GM23338 (cell line): Measurements from ENCODE around the gene POLR2H. TPM values are rescaled to one million over a fixed set of nuclear protein-coding genes. Genes with fewer than 3 reads are reported as not detected.

ENCODE experiments used
- ATAC-seq: fragments of 200-7000 bp; cut with Tn5 transposase; 3 replicates; pipeline ENCODE4 v1.9.1; 2020
- DNase-seq: peaks from one replicate; pipeline ENCODE4 v3.0.0-alpha.2; 2015; ENCODE audit warnings: low spot score
- H2AFZ ChIP-seq: fragments of 200-600 bp; sonication (generic); 2 replicates; pipeline ENCODE4 v1.8.0; 2016; ENCODE audit warnings: antibody characterized with exemption, mild to moderate bottlenecking, moderate library complexity
- H3F3A ChIP-seq: fragments of 200-600 bp; sonication (generic); replicated peaks from 2 replicates; pipeline ENCODE4 v1.8.0; 2017; ENCODE audit warnings: antibody characterized with exemption, mixed run types, low read depth
- H3K27ac ChIP-seq: fragments of 200-600 bp; sonication (generic); 2 replicates; pipeline ENCODE4 v1.6.1; 2016; ENCODE audit warnings: low read depth
- H3K27me3 ChIP-seq: fragments of 200-600 bp; sonication (generic); 2 replicates; pipeline ENCODE4 v1.8.0; 2016; ENCODE audit warnings: mild to moderate bottlenecking, mixed run types, moderate library complexity; ENCODE audit not compliant: insufficient read depth
- H3K36me3 ChIP-seq: fragments of 200-600 bp; sonication (generic); 2 replicates; pipeline ENCODE4 v1.8.0; 2016; ENCODE audit warnings: mild to moderate bottlenecking; ENCODE audit not compliant: insufficient read depth
- H3K4me1 ChIP-seq: fragments of 200-600 bp; sonication (generic); 2 replicates; pipeline ENCODE4 v1.8.0; 2016; ENCODE audit warnings: mild to moderate bottlenecking, moderate library complexity; ENCODE audit not compliant: insufficient read depth
- H3K4me2 ChIP-seq: fragments of 200-600 bp; sonication (generic); 2 replicates; pipeline ENCODE4 v1.7.1; 2017; ENCODE audit warnings: mixed run types
- H3K4me3 ChIP-seq: fragments of 200-600 bp; sonication (generic); 2 replicates; pipeline ENCODE4 v1.6.1; 2016; ENCODE audit warnings: mixed run types
- H3K79me2 ChIP-seq: fragments of 200-600 bp; sonication (generic); replicated peaks from 2 replicates; pipeline ENCODE4 v1.8.0; 2017; ENCODE audit warnings: mild to moderate bottlenecking; ENCODE audit not compliant: insufficient read depth
- H3K9me2 ChIP-seq: fragments of 200-600 bp; sonication (generic); 2 replicates; pipeline ENCODE4 v1.8.0; 2017; ENCODE audit not compliant: insufficient read depth
- H4K20me1 ChIP-seq: fragments of 200-600 bp; sonication (generic); replicated peaks from 2 replicates; pipeline ENCODE4 v1.8.0; 2017; ENCODE audit warnings: mild to moderate bottlenecking; ENCODE audit not compliant: insufficient read depth
- H3K27ac Mint-ChIP-seq: 2 replicates; pipeline ENCODE4 v1.8.0; 2020; ENCODE audit warnings: inconsistent platforms, mild to moderate bottlenecking, moderate library complexity, mixed read lengths
- H3K27me3 Mint-ChIP-seq: 3 replicates; pipeline ENCODE4 v1.8.0; 2022; ENCODE audit warnings: low read depth, mild to moderate bottlenecking, moderate library complexity, mixed read lengths, inconsistent platforms; ENCODE audit not compliant: insufficient read depth, poor library complexity
- H3K36me3 Mint-ChIP-seq: 3 replicates; pipeline ENCODE4 v1.8.0; 2021; ENCODE audit warnings: low read depth, mild to moderate bottlenecking, inconsistent platforms, moderate library complexity, mixed read lengths
- H3K4me1 Mint-ChIP-seq: 3 replicates; pipeline ENCODE4 v1.8.0; 2020; ENCODE audit warnings: mild to moderate bottlenecking, inconsistent platforms, mixed read lengths
- H3K4me3 Mint-ChIP-seq: 3 replicates; pipeline ENCODE4 v1.8.0; 2021; ENCODE audit warnings: moderate library complexity, mild to moderate bottlenecking, inconsistent platforms, mixed read lengths
- H3K9me3 Mint-ChIP-seq: 3 replicates; pipeline ENCODE4 v1.8.0; 2020; ENCODE audit warnings: moderate library complexity, mild to moderate bottlenecking, inconsistent platforms, mixed read lengths
- CREB1 ChIP-seq: fragments of 250-450 bp; sonication (Bioruptor Pico); IDR thresholded peaks from 2 replicates; pipeline ENCODE4 v1.5.0; 2020; ENCODE audit warnings: low read depth, mild to moderate bottlenecking, moderate library complexity
- CTCF ChIP-seq, 2 experiments: fragments of 200-600 bp in 1 of 2; sonication (generic) in 1 of 2; conservative IDR thresholded peaks; 2 replicates each; pipeline versions ENCODE4 v1.5.1 to v1.6.1; 2016 to 2017; ENCODE audit warnings: antibody characterized with exemption in 2 of 2, low read depth in 2 of 2, mild to moderate bottlenecking in 2 of 2, moderate library complexity in 1 of 2
- EZH2phosphoT487 ChIP-seq: fragments of 200-600 bp; sonication (generic); IDR thresholded peaks from one replicate; pipeline ENCODE4 v1.8.1; 2018; ENCODE audit warnings: antibody characterized with exemption; ENCODE audit not compliant: unreplicated experiment
- POLR2AphosphoS5 ChIP-seq: IDR thresholded peaks from 2 replicates; pipeline ENCODE4 v1.6.1; 2016; ENCODE audit warnings: antibody characterized with exemption, low read depth
- REST ChIP-seq: IDR thresholded peaks from one replicate; pipeline ENCODE4 v1.6.1; 2018; ENCODE audit warnings: antibody characterized with exemption; ENCODE audit not compliant: unreplicated experiment
- STAT1 ChIP-seq: IDR thresholded peaks from one replicate; pipeline ENCODE4 v1.6.1; 2016; ENCODE audit warnings: antibody characterized with exemption; ENCODE audit not compliant: unreplicated experiment
- ZNF462 ChIP-seq: fragments of 250-450 bp; sonication (Bioruptor Pico); IDR thresholded peaks from 2 replicates; pipeline ENCODE4 v1.5.0; 2020; ENCODE audit warnings: mild to moderate bottlenecking, moderate library complexity
- polyA plus RNA-seq: library from polyadenylated mRNA; unstranded; fragments of >200 nt; fragmentation: Nextera tagmentation; extraction: Ambion mirVana; gene quantifications from 2 replicates; pipeline ENCODE4 v1.2.1, GENCODE V29; 2016
- total RNA-seq: library from RNA; depleted of rRNA; stranded (reverse); fragments of >200 nt; shearing (Covaris generic); gene quantifications from 2 replicates; pipeline ENCODE4 v1.2.3, GENCODE V29; 2014

Gene POLR2H
- total and polyA plus RNA-seq, 2 experiments from 2014 or later: 190 to 199 TPM

- H3K79me2 ChIP-seq: peaks cover 32% of the 10 kb centered on the region
- peaks cover 3% of the 10 kb centered on the region; the same call in 1 of the 3 replicates for H3K9me3 Mint-ChIP-seq
- no peak for TF ChIP-seq REST
- TF ChIP-seq CTCF (conservative IDR thresholded peaks at IDR 0.05; ENCODE audit: low read depth in 2 of 2): no peak
- no peak for TF ChIP-seq EZH2phosphoT487
- TF ChIP-seq POLR2AphosphoS5: no peak
- TF ChIP-seq ZNF462 (CRISPR knock-in tag): no peak
- TF ChIP-seq STAT1: no peak
- TF ChIP-seq CREB1 (CRISPR knock-in tag): no peak
- peaks cover 36% of the 10 kb centered on the region for H3K36me3 ChIP-seq
- H3K9me2 ChIP-seq: no peaks in the 10 kb centered on the region
- H3K27me3 ChIP-seq: no peaks in the 10 kb centered on the region
- H3K4me3 ChIP-seq: peak overlapping the region; percentile 86
- H3K36me3 Mint-ChIP-seq: peaks cover 53% of the 10 kb centered on the region
- no peak overlapping the region for H2AFZ ChIP-seq
- H4K20me1 ChIP-seq: peaks cover 47% of the 10 kb centered on the region
- DNase-seq: peak; percentile 54
- H3K27ac ChIP-seq: peak overlapping the region; percentile 98
- H3K4me1 ChIP-seq: peaks cover 27% of the 10 kb centered on the region
- H3K4me2 ChIP-seq: peak overlapping the region; percentile 98
- peak overlapping the region; percentile 97 for H3K27ac Mint-ChIP-seq
- H3F3A ChIP-seq: peaks cover 59% of the 10 kb centered on the region
- peak; percentile 1; the same call in 2 of the 3 replicates for ATAC-seq
- peaks cover 40% of the 10 kb centered on the region for H3K27me3 Mint-ChIP-seq
- peak overlapping the region; percentile 87 for H3K4me3 Mint-ChIP-seq
- peaks cover 32% of the 10 kb centered on the region for H3K4me1 Mint-ChIP-seq
Measured at GRCh38 chr3:184335291-184335660, 26.2 kb upstream of the POLR2H start.
